Measurements from ENCODE around the gene DEPP1.

Gene DEPP1

GRCh38 chr10:44978570-44979280, at the start of gene DEPP1 (continued):
- TF ChIP-seq ZNF518A (tag by site-specific recombination; conservative IDR thresholded peaks at IDR 0.05; ENCODE audit: low read depth) (no peak), HIC1 (tag by site-specific recombination; IDR thresholded peaks at IDR 0.05) (no peak), CTCF (tag by site-specific recombination; IDR thresholded peaks at IDR 0.05) (peak; percentile 35), ZFP69B (tag by site-specific recombination; IDR thresholded peaks at IDR 0.05) (no peak), ZNF157 (tag by site-specific recombination; IDR thresholded peaks at IDR 0.05) (no peak), ZNF558 (tag by site-specific recombination; IDR thresholded peaks at IDR 0.05) (no peak), ZNF501 (tag by site-specific recombination; IDR thresholded peaks at IDR 0.05) (no peak), ZBTB26 (tag by site-specific recombination; optimal IDR thresholded peaks at IDR 0.05) (no peak), SP7 (tag by site-specific recombination; IDR thresholded peaks at IDR 0.05) (peak; percentile 86), KLF16 (tag by site-specific recombination; IDR thresholded peaks at IDR 0.05) (no peak), ZNF140 (tag by site-specific recombination; IDR thresholded peaks at IDR 0.05) (no peak), PATZ1 (tag by site-specific recombination; IDR thresholded peaks at IDR 0.05) (peak; percentile 70), BCL11B (tag by site-specific recombination; IDR thresholded peaks at IDR 0.05; ENCODE audit: low read depth) (no peak), ATF2 (tag by site-specific recombination; IDR thresholded peaks at IDR 0.05; ENCODE audit: low read depth) (no peak), ZBTB6 (tag by site-specific recombination; IDR thresholded peaks at IDR 0.05) (no peak), ZNF768 (tag by site-specific recombination; IDR thresholded peaks at IDR 0.05) (no peak), ZNF677 (tag by site-specific recombination; IDR thresholded peaks at IDR 0.05) (no peak), ZNF580 (tag by site-specific recombination; IDR thresholded peaks at IDR 0.05) (no peak), GLI2 (tag by site-specific recombination; IDR thresholded peaks at IDR 0.05; ENCODE audit: borderline replicate concordance, low read depth) (no peak), ZNF114 (tag by site-specific recombination; IDR thresholded peaks at IDR 0.05) (no peak)
